ENCODE results near the gene VEPH1.

The VEPH1 gene

DNA sequence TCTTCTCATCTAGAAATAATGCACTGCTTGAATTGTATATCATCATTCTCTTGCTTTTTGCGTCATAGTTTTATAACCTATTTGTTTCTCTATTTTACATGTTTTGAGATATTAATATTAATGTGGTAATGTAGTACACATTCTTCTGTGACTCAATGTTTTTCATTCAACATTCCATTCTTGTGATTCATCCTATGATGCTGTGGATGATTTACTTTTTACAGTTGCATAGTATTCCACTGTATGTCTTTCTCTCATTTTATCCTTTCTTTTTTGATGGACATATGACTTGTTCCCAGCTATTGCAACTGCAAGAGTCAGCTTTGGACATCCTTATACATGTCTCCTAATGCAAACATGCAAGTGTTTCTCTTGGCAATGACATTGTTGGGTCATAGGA, 20.6 kb upstream of the VEPH1 start:
- DNase-seq (ENCODE audit: low read depth, low spot score) = no peak

DNA sequence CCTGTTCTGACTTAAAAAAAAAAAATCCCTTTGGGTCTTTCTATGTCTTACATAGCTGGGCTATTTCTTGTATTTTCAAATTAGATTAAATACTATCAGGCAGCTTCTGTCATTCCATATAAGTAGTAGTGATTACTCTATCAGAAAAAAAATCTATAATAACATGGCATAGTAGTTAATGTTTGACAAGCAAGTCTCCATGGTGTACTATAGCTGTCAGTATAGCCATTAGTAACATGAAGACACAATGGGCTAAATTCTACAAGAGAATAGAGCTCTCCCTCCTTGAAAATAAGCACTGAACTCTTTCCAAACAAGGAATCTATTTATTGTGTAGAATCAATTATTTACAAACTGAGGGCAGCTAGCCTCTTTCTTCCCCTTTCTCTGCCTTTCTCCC, 19.4 kb upstream of the VEPH1 start:
- no peak for DNase-seq (ENCODE audit: low read depth, low spot score)

DNA sequence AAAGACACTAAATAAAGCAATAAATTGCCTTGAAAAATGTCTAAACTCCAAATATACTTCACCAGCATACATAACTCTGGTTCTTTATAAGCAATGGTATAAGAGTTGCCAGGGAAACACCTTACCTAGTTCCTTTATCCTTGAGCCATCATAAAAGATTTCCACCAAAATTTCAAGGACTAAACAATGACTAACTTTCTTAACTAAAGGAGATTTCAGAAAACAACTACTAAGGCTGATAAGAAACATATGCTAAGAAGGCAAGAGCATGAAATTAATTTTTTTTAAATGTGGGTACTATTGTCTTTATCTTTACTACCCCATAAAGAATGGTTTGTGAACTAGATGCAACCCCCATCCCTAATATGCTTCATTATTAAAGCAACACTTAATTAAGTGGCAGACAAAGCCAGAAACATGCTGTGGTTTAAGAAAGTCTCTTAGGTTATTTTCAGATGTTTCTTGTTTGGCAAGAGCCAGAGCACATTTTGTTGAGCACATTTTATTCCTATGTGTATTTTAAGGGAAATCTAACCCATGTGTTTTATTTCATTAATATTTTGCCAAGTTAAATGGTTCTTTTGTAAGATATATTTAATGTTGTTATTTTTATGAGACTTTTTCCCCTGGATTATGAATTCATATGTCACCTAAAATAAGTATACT, 17.4 kb upstream of the VEPH1 start:
- DNase-seq (ENCODE audit: low read depth, low spot score) = no peak

DNA sequence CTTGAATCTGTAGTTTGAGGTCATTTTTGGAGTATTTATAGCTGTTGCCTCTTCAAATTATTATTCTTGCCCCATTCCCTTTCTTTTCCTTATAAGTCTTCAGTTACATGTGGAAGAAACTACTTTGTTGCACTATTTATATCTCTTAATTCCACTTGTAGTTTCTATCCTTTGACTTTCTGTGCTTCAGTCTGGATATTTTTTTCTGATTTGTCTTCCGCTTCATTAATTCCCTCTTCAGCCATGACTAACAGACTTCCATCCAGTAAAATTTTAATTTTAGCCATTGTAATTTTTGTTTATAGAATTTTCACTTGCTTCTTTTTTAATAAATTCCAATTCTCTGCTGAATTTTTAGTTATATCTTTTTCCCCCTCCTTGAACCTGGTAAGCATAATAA, 15.7 kb upstream of the VEPH1 start:
- DNase-seq (ENCODE audit: low read depth, low spot score) = no peak

DNA sequence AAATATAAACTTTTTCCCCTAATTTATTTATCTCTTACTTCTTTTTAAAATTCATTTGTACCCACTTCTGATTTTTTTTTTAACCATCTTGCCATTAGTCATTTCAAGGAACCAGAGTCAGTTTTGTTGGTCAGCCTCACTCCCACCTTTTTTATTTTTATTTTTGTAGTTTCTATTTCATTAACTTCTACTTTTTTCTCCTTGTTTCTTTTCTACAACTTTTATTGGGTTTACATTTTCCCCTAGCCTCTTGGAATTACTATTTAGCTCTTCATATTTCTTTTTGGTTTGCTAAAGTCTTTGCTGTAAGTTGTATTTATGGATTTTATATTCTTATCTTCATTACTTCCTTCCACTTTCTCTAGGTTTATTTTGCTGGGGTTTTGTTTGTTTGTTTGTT, 13.7 kb upstream of the VEPH1 start:
- no peak for DNase-seq (ENCODE audit: low read depth, low spot score)

DNA sequence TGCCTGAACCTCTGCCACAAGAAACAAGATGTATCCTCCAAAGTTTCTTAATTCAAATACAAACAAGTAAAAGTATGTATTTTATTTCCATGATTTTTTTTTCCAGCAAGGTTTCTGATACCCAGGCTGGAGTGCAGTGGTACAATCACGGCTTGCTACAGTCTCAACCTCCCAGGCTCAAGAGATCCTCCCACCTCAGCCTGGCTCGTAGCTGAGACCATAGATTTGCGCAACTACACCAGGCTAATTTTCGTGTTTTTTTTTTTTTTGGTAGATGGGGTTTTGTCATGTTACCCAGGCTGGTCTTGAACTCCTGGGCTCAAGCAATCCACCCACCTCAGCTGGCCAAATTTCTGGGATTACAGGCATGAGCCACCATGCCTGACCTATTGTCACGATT, 12.2 kb upstream of the VEPH1 start:
- DNase-seq (ENCODE audit: low read depth, low spot score) = no peak

DNA sequence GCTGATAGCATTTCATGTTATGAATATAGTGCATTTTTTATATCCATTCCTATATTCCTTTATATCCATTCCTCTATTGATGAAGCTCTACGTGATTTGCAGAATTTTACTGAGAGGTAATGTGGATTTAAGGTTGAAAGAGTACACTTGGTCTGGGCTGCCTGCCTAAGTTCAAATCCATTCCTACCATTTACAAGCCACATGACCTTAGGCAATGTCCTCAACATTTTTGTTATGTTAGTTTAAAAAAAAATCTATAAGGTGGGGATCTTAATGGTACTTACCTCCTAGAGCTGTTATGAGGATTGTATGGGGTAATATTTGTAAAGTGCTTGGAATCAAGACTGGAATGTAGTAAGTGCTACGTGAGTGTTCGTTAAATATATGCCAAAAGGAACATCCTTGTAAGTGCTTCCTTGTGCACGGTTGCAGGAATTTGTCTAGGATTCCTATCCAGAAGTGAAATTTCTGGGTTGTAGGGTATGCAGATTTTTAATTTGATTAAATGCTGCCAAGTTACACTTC, 11.2 kb upstream of the VEPH1 start:
- DNase-seq (ENCODE audit: low read depth, low spot score) = no peak

DNA sequence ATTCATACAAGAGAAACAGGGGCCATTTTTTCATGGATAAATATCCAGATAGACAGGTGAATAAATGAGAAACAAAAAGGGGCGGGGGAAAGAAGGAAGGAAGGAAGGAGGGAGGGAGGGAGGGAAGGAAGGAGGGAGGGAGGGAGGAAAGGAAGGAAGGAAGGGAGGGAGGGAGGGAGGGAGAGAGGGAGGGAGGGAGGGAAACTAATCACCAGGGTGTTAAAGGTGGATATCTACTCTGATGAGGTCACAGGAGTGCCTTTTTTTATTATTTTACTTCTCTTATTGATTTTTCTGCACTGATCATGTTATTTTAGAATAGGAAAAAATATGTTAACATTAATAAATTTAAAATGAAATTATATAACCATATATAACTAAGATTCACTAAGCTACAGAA, 10.4 kb upstream of the VEPH1 start:
- DNase-seq (ENCODE audit: low read depth, low spot score) = no peak

DNA sequence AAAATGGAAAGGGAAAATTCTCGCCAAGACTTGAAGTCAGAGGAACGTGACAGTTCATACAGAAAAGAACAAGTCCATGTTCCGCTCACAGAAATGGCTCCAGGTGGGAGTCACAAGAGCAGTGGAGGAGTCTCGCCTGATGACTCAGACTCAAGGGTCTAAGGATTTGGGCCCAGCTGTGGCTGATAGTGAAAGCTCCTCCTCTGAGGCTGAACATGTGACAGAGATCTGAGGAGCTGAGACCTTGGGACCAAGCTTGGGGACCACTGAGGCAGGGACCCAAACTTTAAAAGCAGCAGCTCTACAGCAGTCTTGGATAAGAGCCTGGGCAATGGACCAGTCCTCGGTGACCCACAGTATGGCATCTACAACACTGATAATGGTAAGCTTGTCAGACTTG, 9.3 kb upstream of the VEPH1 start:
- DNase-seq (ENCODE audit: low read depth, low spot score) = no peak

DNA sequence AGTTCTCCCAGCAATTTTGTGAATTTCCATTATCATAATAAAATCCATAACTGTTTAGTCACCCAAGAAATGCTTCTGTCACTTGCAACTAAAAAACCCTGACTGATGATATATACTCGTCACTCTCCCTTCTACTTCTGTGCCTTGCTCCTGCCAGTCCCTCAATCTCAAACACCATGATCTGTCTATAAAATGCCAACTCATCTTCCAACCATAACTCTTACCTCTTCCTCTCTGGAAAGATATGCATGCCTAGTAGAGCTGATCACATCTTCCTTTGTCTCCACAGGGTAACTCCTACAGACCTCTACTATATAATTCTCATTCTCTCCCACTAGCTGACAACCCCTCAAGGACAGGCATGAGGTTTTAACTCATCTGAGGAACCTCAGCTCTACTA, 5.2 kb upstream of the VEPH1 start:
- no peak for DNase-seq (ENCODE audit: low read depth, low spot score)

DNA sequence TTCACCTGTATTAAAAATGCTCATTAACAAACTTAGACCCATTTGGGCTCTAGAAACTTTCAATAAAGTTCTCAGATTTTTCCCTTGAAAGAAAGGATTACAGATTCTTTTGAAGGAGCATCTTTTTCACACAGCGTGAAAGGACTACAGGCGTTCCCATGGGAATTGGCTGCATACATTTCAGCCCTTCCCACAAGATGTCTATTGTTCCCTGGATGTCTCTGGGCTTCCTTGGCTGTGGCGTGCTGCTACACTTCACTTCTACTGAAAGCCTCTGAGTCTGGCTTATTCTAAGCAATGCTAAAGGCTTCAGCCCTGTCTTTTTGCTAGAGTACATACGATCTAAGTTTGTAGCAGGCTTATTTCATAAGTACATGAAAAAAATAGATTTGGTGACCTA, 1.4 kb downstream of the VEPH1 start:
- no peak for DNase-seq (ENCODE audit: low read depth, low spot score)

DNA sequence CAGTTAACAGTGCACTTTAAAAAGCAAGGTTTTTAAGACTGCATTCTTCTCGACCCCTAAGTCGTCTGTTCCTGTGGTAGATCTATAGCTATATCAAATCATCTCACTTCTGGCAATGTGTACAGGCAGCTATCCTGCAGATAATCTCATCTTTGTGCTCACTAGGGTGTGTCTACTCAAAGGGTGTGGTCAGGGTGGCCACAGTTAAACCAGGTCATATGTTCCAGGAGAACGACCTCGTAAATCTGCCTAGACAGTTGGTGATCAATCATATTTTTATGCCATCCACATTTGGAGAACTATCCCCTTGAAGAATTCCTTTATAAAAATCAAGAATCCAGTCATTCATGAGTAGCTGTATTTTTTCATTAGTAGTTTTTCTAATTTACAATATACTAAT, 3.0 kb downstream of the VEPH1 start:
- no peak for DNase-seq (ENCODE audit: low read depth, low spot score)

DNA sequence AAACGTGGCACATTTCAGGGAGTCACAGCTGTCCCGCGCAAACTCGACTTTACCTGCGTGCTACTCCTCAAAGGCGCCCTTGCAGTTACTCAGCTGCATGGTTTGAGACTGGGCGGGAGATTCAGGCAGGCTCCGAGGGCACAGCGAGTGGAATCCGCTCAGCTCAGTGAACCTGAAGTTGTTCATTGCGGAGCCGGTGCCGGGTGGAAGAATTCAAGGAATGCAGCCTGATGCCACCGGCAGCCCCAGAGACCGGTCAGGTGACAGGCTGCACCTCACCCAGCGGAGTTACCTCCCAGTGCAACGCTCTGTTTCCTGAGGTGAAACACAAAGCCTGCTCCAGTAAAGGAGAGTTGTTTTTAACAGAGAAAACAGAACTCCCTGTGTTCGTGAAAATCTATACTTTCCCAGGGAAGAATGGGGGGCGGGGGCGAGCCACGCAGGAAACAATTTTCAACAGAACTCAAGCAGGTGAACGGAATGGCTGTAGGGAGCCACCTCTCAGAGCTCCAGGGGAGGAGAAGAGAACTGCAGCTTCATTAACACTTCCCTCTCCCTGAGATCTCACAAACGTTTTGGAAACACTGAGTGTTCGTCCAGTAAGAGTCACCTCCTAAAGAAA, 3.8 kb downstream of the VEPH1 start:
- DNase-seq (ENCODE audit: low read depth, low spot score) = no peak

DNA sequence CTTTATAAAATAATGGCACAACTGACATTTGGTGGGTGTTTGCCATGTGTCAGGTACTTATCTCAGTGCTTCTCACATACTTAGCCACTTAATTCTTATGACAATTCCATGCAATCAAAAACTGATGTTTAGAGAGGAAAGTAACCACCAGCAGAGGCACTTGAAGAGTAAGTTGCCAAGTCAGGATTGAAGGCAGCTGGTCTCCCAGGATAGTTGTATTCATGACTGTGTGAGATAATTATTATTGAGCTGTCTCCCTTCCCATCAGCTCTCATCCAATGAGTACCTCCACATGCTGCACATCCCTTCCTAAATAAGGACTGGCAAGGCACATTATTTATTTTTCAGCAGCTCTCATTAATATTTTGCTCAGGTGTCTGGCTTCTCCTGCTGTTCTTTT, 4.8 kb downstream of the VEPH1 start:
- DNase-seq (ENCODE audit: low read depth, low spot score) = no peak

DNA sequence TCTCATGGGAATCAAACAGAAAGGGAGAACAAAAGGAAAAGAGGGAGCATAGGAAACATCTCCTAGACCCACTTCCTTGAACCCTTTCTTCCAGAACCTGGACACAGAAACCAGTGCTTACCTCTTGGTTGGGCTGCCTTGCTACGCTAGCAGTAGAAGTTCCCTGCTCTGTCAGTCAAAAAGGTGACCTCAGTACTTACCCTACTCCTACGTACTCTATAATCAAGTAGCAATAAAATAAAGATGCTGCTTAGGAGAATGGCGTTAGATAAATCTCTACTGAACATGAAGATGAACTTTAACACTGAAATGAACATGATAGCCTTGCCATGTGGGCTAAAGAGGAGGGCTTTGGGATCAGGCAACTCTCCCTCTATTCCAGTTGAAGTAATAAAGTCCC, 7.4 kb downstream of the VEPH1 start:
- DNase-seq (ENCODE audit: low read depth, low spot score) = no peak

DNA sequence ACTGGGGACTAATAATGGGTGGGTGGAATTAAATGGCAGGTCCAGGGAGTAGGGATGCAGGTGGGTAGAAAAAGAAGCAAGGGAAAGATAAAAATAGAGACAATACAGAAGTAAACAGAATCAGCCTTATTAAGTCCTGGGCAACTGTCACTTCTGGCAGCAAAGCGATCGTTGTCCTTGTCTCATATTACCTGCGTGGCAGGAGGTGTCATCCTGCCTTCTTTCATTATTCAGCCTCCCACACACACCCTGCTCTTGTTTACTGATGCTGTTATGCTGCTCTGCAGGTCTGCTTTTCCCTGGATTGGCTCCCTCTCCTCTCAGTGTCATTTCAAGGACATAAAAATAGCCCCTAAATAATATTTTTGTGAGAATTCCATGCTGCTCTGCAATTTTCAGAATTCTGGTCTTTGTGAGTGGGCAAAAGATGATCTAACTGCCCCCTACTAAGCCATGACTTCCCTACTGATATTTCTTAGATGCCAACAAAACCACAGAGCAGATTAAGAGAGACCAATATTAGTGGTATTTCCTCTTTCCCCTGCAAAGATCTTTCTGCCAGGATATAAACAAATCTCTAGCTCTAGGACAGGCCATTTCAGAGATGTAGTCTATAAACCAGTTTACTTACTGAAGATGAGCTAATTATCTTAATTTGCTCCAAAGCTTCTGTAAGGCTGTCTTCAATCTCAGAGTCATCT, 8.5 kb downstream of the VEPH1 start:
- DNase-seq (ENCODE audit: low read depth, low spot score) = no peak

DNA sequence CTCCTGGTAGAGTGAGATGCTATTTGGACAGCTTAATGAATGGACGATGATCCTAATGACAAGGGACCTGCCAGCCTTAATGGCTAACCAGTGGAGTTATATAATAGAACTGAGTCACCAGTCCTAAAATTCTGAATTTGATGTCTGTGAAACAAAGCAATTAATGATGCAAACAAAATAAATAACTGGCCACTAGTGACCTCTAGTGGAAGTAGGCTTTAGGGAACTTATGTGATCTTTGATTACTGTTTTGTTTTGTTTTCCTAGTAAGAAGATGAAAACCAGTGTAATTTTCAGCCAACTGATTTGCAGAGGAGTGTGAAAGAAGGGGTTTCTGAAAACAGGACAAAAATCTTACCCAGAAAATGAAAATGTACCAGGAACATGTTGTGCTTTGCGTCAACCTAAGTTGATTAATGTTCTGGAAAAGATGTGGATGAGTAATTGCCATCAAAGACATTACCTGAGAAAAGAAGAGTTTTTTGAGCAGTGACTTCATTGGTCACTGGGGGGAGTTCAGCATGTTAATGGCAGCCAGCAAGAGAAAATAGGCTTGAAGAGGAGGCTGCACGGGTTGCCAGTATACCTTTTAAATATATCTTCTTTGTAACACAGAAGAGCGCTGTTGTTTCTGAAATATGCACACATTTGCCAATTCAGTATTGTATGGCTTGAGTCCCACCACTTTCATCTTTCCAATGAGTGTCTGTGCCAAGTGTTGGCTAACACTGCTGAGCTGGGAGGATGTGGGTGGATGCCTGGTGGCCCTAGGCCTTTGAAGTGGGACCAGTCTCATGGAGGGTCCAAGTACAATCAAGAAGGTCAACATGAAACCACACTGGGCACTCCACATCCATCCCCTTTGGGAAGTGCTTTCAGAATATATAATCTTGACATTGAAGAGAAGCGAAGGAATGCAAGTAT, 9.3 kb downstream of the VEPH1 start:
- DNase-seq (ENCODE audit: low read depth, low spot score) = no peak

DNA sequence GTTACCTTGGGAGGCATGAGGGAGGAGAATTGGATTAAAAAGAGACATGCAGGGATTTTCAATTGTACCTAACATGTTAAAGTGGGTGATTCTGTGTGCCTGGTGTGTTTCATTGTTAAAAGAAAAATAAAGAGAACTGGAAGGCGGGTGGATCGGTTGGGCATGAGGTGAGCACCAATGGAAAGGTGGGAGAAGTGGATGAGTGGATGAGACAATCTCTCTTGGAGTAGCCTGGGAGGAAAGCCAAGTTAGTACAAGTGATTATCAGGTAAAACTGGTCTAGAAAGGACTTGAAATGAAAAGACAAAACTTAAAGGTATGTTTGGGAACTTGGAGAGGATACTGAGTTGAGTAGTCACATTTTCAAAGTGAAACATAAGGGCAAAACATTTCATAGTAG, 12.1 kb downstream of the VEPH1 start:
- no peak for DNase-seq (ENCODE audit: low read depth, low spot score)

DNA sequence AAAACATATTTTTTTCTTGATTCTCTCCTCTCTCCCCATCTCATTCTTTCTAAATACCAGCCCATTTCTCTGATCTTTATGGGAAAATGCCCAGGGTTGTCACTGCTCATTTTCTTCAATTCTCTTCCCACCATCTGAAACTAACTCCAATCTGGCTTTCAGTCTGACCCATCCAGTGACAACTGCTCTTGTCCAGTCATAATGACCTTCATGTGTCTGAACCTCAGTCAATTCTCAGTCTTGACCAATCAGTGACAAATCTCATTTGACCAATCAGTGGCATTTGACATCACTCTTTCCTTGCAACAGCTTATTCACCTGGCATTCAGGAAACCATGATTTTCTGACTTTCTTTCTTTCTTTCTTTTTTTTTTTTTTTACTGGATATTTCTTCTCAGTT, 15.1 kb downstream of the VEPH1 start:
- no peak for DNase-seq (ENCODE audit: low read depth, low spot score)

DNA sequence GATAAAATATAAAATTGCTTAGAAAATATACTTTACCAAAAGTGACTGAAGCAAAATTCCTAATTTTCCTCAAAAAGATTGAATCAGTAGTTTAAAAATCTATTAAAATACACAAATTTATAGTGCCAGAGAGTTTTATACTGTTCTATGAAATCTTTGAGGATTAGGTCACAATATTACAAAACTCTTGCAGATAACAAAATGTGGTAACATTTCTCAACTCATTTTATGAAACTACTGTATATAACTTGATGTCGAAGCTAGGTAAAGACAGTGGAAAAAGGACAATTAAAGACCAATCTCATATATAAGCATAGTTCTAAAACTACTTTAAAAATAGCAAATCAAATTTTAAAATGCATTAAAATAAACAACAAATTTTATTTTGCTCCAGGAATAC, 15.9 kb downstream of the VEPH1 start:
- DNase-seq (ENCODE audit: low read depth, low spot score) = no peak

DNA sequence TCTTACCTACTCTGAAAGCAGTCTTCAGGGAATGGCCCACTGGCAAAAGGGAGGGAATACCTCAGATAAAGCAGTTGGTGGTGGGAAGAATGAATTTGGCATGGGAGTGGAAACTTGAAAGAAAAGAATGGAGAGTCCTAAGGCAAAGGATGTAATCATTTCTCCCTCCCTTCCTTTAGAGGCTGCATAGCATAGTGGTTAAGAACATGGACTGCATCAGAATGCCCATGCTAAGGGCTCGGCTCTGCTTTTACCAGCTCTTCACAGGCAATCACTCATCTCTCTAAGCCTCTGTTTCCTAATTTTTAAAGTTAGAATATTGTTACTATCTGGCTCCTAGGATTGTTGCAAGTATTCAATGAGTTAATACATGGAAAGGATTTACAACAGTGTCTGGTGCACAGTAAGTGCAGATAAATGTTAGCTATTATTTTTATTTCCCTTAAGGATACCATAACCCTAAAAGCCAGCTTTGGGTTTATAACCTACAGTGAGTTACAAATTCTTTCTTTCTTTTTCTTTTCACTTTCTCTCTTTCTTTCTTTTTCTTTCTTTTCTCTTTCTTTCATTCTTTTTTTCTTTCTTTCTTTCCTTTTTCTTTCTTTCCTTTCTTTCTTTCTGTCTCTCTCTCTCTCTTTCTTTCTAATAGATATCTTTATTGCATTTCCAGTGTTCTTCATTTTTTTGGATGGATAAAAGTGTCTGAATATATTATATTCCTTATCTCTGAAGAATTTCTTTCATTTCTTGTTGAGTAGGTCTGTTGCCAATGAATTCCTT, 23.6 kb downstream of the VEPH1 start:
- no peak for DNase-seq (ENCODE audit: low read depth, low spot score)

Data from brain pericyte (primary cell).